K562 (cell line): ENCODE measurements around the gene STAT4. TPM values are rescaled to one million over a fixed set of nuclear protein-coding genes. Genes with fewer than 3 reads are reported as not detected.

ENCODE experiments used
- ATAC-seq: fragments of 200-7000 bp; cut with Tn5 transposase; 3 replicates; pipeline ENCODE4 v1.9.1; 2020; ENCODE audit warnings: moderate library complexity
- BruUV-seq: library from RNA; stranded (reverse); fragments of 400-500 nt; replicated peaks from 2 replicates; lab custom pipeline; 2021; lab: Mats Ljungman, UMichigan
- CTCF ChIA-PET: fragments of 300-600 bp; formaldehyde crosslinking; extraction: SDS; loops from one replicate; lab custom pipeline; 2021; ENCODE audit warnings: low intra/inter-chr PET ratio; lab: Yijun Ruan, JAX
- POLR2A ChIA-PET: fragments of 300-600, 350-650 bp; sonication (Branson Sonifier 250); formaldehyde crosslinking; extraction: SDS; loops from one replicate; lab custom pipeline; 2021; ENCODE audit warnings: antibody characterized with exemption, inconsistent platforms; lab: Yijun Ruan, JAX
- DNase-seq, 4 experiments: peaks; one replicate each; pipeline versions ENCODE4 v3.0.0 to v3.0.0-alpha.2; 2011 to 2018; ENCODE audit warnings: low spot score in 3 of 4, mixed read lengths in 3 of 4; ENCODE audit errors: extremely low read depth in 1 of 4
- FAIRE-seq: peaks from 2 replicates; lab custom pipeline; 2011; peaks lifted over from hg19 to GRCh38; lab: Jason Lieb, UNC
- H2AFZ ChIP-seq: 2 replicates; pipeline ENCODE4 v1.6.0; 2011; ENCODE audit warnings: low read depth, low read length, control low read depth, inconsistent platforms
- H3K27ac ChIP-seq: fragments of 200-600 bp; 3 replicates; pipeline ENCODE4 v1.8.0; 2011; ENCODE audit warnings: low read depth, mild to moderate bottlenecking, control low read depth, inconsistent platforms, low read length, moderate library complexity, mixed read lengths; ENCODE audit errors: extremely low read depth
- H3K27me3 ChIP-seq, 2 experiments: fragments of 300-600 bp in 1 of 2; 2 replicates in 1 of 2; 3 replicates in 1 of 2; pipeline versions ENCODE4 v1.6.0 to v1.8.0; 2011; ENCODE audit warnings: inconsistent platforms in 2 of 2, low read length in 2 of 2, mild to moderate bottlenecking in 1 of 2, mixed read lengths in 1 of 2, moderate library complexity in 1 of 2; ENCODE audit not compliant: control insufficient read depth in 2 of 2, insufficient read depth in 2 of 2
- H3K36me3 ChIP-seq: fragments of 300-600 bp; 3 replicates; pipeline ENCODE4 v1.8.0; 2011; ENCODE audit warnings: mild to moderate bottlenecking, low read length, inconsistent platforms; ENCODE audit not compliant: control insufficient read depth, insufficient read depth
- H3K4me1 ChIP-seq, 2 experiments: fragments of 200-600 bp in 1 of 2; replicated peaks in 1 of 2; 2 replicates in 1 of 2; 3 replicates in 1 of 2; pipeline versions ENCODE4 v1.5.1 to v1.8.0; 2011; ENCODE audit warnings: inconsistent platforms in 2 of 2, low read length in 2 of 2, mild to moderate bottlenecking in 1 of 2, mixed read lengths in 1 of 2, moderate library complexity in 1 of 2; ENCODE audit not compliant: control insufficient read depth in 2 of 2, insufficient read depth in 2 of 2
- H3K4me2 ChIP-seq: 2 replicates; pipeline ENCODE4 v1.6.1; 2011; ENCODE audit warnings: low read length, control low read depth, inconsistent platforms, mixed read lengths; ENCODE audit not compliant: insufficient read depth
- H3K4me3 ChIP-seq: fragments of 200-600 bp; sonication (generic), shearing (Covaris generic); 2 replicates; pipeline ENCODE4 v1.5.1; 2016; ENCODE audit warnings: control low read depth, inconsistent platforms
- H3K79me2 ChIP-seq: fragments of 200-600 bp; 3 replicates; pipeline ENCODE4 v1.8.0; 2011; ENCODE audit warnings: low read length, inconsistent platforms; ENCODE audit not compliant: control insufficient read depth, insufficient read depth
- H3K9ac ChIP-seq, 2 experiments: 2 replicates each; pipeline versions ENCODE4 v1.6.0 to v1.6.1; 2011; ENCODE audit warnings: low read depth in 2 of 2, low read length in 2 of 2, control low read depth in 1 of 2, inconsistent platforms in 1 of 2, mild to moderate bottlenecking in 1 of 2, mixed read lengths in 1 of 2; ENCODE audit not compliant: insufficient read depth in 1 of 2
- H3K9me1 ChIP-seq: one replicate; pipeline ENCODE4 v1.6.0; 2011; ENCODE audit warnings: inconsistent platforms, mild to moderate bottlenecking, low read length, moderate library complexity; ENCODE audit not compliant: control insufficient read depth, insufficient read depth
- H3K9me3 ChIP-seq: replicated peaks from 2 replicates; pipeline ENCODE4 v1.5.1; 2011; ENCODE audit warnings: low read depth, low read length, inconsistent platforms; ENCODE audit not compliant: control insufficient read depth, insufficient read depth
- H4K20me1 ChIP-seq: replicated peaks from 2 replicates; pipeline ENCODE4 v1.6.1; 2011; ENCODE audit warnings: low read length, inconsistent platforms, mixed read lengths; ENCODE audit not compliant: control insufficient read depth, insufficient read depth
- CBX3 ChIP-seq, 2 experiments: IDR thresholded peaks; 1 replicate in 1 of 2; 2 replicates in 1 of 2; pipeline ENCODE4 v1.6.1; 2012; ENCODE audit warnings: inconsistent platforms in 2 of 2, low read length in 2 of 2, borderline replicate concordance in 1 of 2, control low read depth in 1 of 2
- KDM2B ChIP-seq: fragments of 250-450 bp; sonication (Bioruptor Pico); IDR thresholded peaks from 2 replicates; pipeline ENCODE4 v1.8.0; 2021; ENCODE audit warnings: mild to moderate bottlenecking, moderate library complexity
- NCOA4 ChIP-seq: fragments of 450-650 bp; IDR thresholded peaks from 2 replicates; pipeline ENCODE4 v1.6.1; 2018; ENCODE audit warnings: mild to moderate bottlenecking; ENCODE audit not compliant: partially characterized antibody
- SFPQ ChIP-seq: fragments of 200-400 bp; formaldehyde crosslinking; IDR thresholded peaks from 2 replicates; pipeline ENCODE4 v1.6.1; 2017; ENCODE audit warnings: mild to moderate bottlenecking, low read depth, low read length, moderate library complexity
- TGIF2 ChIP-seq: sonication (generic); formaldehyde crosslinking; IDR thresholded peaks from 2 replicates; pipeline ENCODE4 v1.8.1; 2022; ENCODE audit warnings: mild to moderate bottlenecking, missing genetic modification reagents, moderate library complexity
- ZNF184 ChIP-seq: sonication (generic); formaldehyde crosslinking; IDR thresholded peaks from 2 replicates; pipeline ENCODE4 v1.5.0; 2020; ENCODE audit warnings: missing genetic modification reagents
- ZNF3 ChIP-seq: fragments of 250-450 bp; sonication (Bioruptor Pico); IDR thresholded peaks from 2 replicates; pipeline ENCODE4 v1.5.0; 2021; ENCODE audit warnings: mild to moderate bottlenecking, moderate library complexity
- ZNF644 ChIP-seq: fragments of 200-800 bp; sonication (Bioruptor generic); IDR thresholded peaks from 2 replicates; pipeline ENCODE4 v1.6.1; 2016; ENCODE audit warnings: low read depth, missing genetic modification characterization, missing compliant biosample characterization
- WGBS: fragments of 100-300 bp; shearing (Covaris generic); methylation state at CpG from one replicate; pipeline ENCODE4 v1.1.6; 2016; ENCODE audit warnings: low coverage, mixed read lengths; ENCODE audit not compliant: insufficient coverage; ENCODE audit errors: missing lambda C conversion rate; 5-methylcytosine and 5-hydroxymethylcytosine counted together
- in situ Hi-C: fragments of 300-500 bp; cut with MboI; formaldehyde crosslinking; loops from 4 replicates; pipeline ENCODE4 v1.15.0; 2018; ENCODE audit warnings: inconsistent platforms, mixed read lengths
- intact Hi-C: fragments of 100-400 bp; cut with micrococcal nuclease; formaldehyde crosslinking; loops from 2 replicates; pipeline ENCODE4 v1.14.2; 2022
- polyA plus RNA-seq, 8 experiments: library from polyadenylated mRNA; depleted of rRNA in 4 of 8; stranded (reverse) in 5 of 8; unstranded in 3 of 8; fragments of >200 nt; fragmentation: Nextera tagmentation in 2 of 8; fragmentation: Illumina TruSeq in 1 of 8; extraction: Ambion mirVana in 2 of 8; extraction: Trizol in 1 of 8; gene quantifications; 2 replicates each; pipeline versions ENCODE4 v1.2.1 to v1.2.3, GENCODE V29; 2011 to 2014; ENCODE audit warnings: inconsistent platforms in 1 of 8, missing spikeins in 1 of 8
- total RNA-seq, 7 experiments: library from RNA; depleted of rRNA in 6 of 7; stranded (reverse); fragments of >200 nt in 6 of 7; fragmentation: Illumina TruSeq in 2 of 7; extraction: Trizol in 2 of 7; gene quantifications; 2 replicates each; pipeline versions ENCODE4 v1.2.1 to v1.2.3, GENCODE V29; 2011 to 2021; ENCODE audit warnings: low replicate concordance in 1 of 7

The STAT4 gene
- total and polyA plus RNA-seq, 9 of the 15 experiments (the other 6 are each of a cell fraction or from before 2014, with no cell fraction given), result 0.01 to 0.06 (median 0.03) TPM; not detected in 6

GRCh38 chr2:190990132-190990531, 160.7 kb downstream of the STAT4 start:
- no peaks in the 10 kb centered on the region for H3K27me3 ChIP-seq
- no peaks in the 10 kb centered on the region for H3K79me2 ChIP-seq
- in situ Hi-C loops, result no loop called here
- ChIA-PET CTCF (no interaction called here), POLR2A (no interaction called here)
- WGBS, result 85% methylated on average over 6 of the region's 6 CpGs
- no peaks in the 10 kb centered on the region for H3K4me1 ChIP-seq
- H3K27ac ChIP-seq, result no peak overlapping the region
- no peaks in the 10 kb centered on the region for H3K9me1 ChIP-seq
- H3K9ac ChIP-seq, result no peak overlapping the region
- H4K20me1 ChIP-seq, result no peaks in the 10 kb centered on the region
- H3K4me3 ChIP-seq, result no peak overlapping the region
- FAIRE-seq (no peak), ATAC-seq (no peak), DNase-seq (no peak)
- TF ChIP-seq ZNF184 (CRISPR knock-in tag) (no peak), ZNF3 (CRISPR knock-in tag) (no peak), SFPQ (no peak), ZNF644 (no peak), NCOA4 (no peak), TGIF2 (CRISPR knock-in tag) (no peak), KDM2B (no peak), CBX3 (IDR thresholded peaks at IDR 0.05; ENCODE audit: borderline replicate concordance in 1 of 2, low read length in 2 of 2) (no peak)
- no peak overlapping the region for H3K4me2 ChIP-seq
- intact Hi-C loops, result no loop called here
- peaks cover 88% of the 10 kb centered on the region; the same call in 2 of the 3 replicates for H3K36me3 ChIP-seq
- no peaks in the 10 kb centered on the region for H3K9me3 ChIP-seq
- no TSS peak for BruUV-seq
- H2AFZ ChIP-seq, result no peak overlapping the region
